Tibial artery (tissue), 4 donors: ENCODE data around the gene MRPL22.
"Not testable (repeated sequence)": the region's sequence is repeated elsewhere in the genome, so short reads cannot be mapped to it uniquely, and the experiment has no call there.

ENCODE experiments used
- DNase-seq, 2 donors: peaks; one replicate each; pipeline ENCODE4 v3.0.0-alpha.2; 2019
- H3K27ac ChIP-seq, 2 donors: fragments of 200-600 bp; sonication (generic) in 1 of 2; 1 replicate in 1 of 2; 2 replicates in 1 of 2; pipeline ENCODE4 v1.5.1; 2018 to 2019; ENCODE audit warnings: mild to moderate bottlenecking in 1 of 2
- H3K27me3 ChIP-seq, 2 donors: fragments of 200-600 bp; sonication (generic) in 1 of 2; one replicate each; pipeline versions ENCODE4 v1.5.1 to v1.6.0; 2016 to 2019
- H3K36me3 ChIP-seq, 3 donors: fragments of 200-600 bp; sonication (generic) in 2 of 3; one replicate each; pipeline ENCODE4 v1.5.1; 2016 to 2019; ENCODE audit warnings: mild to moderate bottlenecking in 2 of 3
- H3K4me1 ChIP-seq, 4 donors: fragments of 200-600 bp; sonication (generic) in 2 of 4; 1 replicate in 3 of 4; 2 replicates in 1 of 4; pipeline ENCODE4 v1.5.1; 2016 to 2019
- H3K4me3 ChIP-seq, 2 donors: fragments of 200-600 bp; sonication (generic) in 1 of 2; 1 replicate in 1 of 2; 2 replicates in 1 of 2; pipeline ENCODE4 v1.5.1; 2018 to 2019; ENCODE audit warnings: mild to moderate bottlenecking in 2 of 2
- H3K9me3 ChIP-seq, 3 donors: fragments of 200-600 bp; sonication (generic) in 1 of 3; one replicate each; pipeline ENCODE4 v1.5.1; 2016 to 2019
- CTCF ChIP-seq, 2 experiments: fragments of 200-600 bp in 1 of 2; fragments of 450-650 bp in 1 of 2; IDR thresholded peaks; one replicate each; pipeline ENCODE4 v1.5.1; 2017 to 2019; ENCODE audit warnings: antibody characterized with exemption in 2 of 2, mild to moderate bottlenecking in 1 of 2, moderate library complexity in 1 of 2
- intact Hi-C: fragments of 100-400 bp; cut with DNase I; formaldehyde crosslinking; loops from one replicate; pipeline ENCODE4 v1.15.0; 2023; ENCODE audit warnings: low total_unique reads

MRPL22 gene

GRCh38 chr5:154901913-154902312 lies 39.0 kb upstream of the MRPL22 start:
- Histone ChIP-seq H3K27ac (no peak overlapping the region), H3K9me3 (no peaks in the 10 kb centered on the region), H3K4me3 (no peak overlapping the region), H3K4me1 (no peaks in the 10 kb centered on the region), H3K27me3 (no peaks in the 10 kb centered on the region), H3K36me3 (peaks cover 58 to 97% (median 95%) of the 10 kb centered on the region in 3 donors)
- no peak for TF ChIP-seq CTCF (IDR thresholded peaks at IDR 0.05)
- DNase-seq: no peak
- intact Hi-C loops: no loop called here

- H3K9me3 ChIP-seq, intact Hi-C loops, H3K27me3 ChIP-seq, H3K27ac ChIP-seq, H3K4me1 ChIP-seq, DNase-seq, H3K4me3 ChIP-seq: not testable (repeated sequence)
- peaks cover 40 to 97% (median 86%) of the 10 kb centered on the region in 3 donors for H3K36me3 ChIP-seq
Measured at GRCh38 chr5:154905601-154906000, 35.3 kb upstream of the MRPL22 start.

DNA sequence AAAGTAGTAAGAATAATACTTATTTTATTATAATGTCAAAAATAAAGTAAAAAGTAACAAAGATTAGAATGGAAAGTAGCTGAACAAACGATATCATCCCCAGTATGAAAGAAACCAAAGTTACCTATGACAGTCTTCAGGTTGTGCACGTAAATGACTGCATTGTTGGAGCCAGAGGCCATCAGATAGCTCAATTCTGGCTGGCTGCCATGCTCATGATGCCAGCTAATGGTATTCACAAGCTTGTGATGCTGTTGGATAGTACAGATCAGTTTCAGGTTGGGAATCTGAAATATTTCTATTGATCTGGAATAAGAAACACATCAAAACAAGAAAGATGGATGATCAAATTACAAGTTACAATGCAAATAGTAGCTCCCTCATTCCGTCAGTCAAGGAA lies 24.0 kb upstream of the MRPL22 start:
- H3K9me3 ChIP-seq: no peaks in the 10 kb centered on the region
- DNase-seq: no peak
- H3K27me3 ChIP-seq: no peaks in the 10 kb centered on the region
- peaks cover 63 to 97% (median 76%) of the 10 kb centered on the region in 3 donors for H3K36me3 ChIP-seq
- no peaks in the 10 kb centered on the region for H3K4me1 ChIP-seq
- no peak overlapping the region for H3K27ac ChIP-seq
- no peak overlapping the region for H3K4me3 ChIP-seq
- intact Hi-C loops: no loop called here
- no peak for TF ChIP-seq CTCF (IDR thresholded peaks at IDR 0.05)

DNA sequence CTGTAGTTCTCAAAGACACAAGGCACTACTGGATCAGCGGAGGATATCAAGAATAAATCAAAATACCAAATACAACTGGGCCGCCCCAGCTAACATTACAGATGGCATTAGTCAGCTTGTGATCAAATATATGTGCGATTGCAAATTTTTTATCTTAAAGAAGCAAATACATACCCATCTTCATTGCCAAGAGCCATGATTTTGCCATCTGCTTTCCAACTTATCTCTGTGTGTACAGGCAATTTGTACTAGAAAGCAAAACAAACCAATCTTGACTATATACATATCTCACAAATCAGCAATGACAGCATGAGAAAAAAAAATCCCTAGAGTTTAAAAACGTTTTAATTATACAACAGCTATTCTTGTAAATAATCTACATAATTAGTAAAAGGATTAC lies 23.1 kb upstream of the MRPL22 start:
- Histone ChIP-seq H3K9me3 (no peaks in the 10 kb centered on the region), H3K4me3 (no peak overlapping the region), H3K27me3 (no peaks in the 10 kb centered on the region), H3K4me1 (no peaks in the 10 kb centered on the region), H3K36me3 (peaks cover 59 to 95% (median 72%) of the 10 kb centered on the region in 3 donors), H3K27ac (no peak overlapping the region)
- no peak for DNase-seq
- intact Hi-C loops: no loop called here
- no peak for TF ChIP-seq CTCF (IDR thresholded peaks at IDR 0.05)

DNA sequence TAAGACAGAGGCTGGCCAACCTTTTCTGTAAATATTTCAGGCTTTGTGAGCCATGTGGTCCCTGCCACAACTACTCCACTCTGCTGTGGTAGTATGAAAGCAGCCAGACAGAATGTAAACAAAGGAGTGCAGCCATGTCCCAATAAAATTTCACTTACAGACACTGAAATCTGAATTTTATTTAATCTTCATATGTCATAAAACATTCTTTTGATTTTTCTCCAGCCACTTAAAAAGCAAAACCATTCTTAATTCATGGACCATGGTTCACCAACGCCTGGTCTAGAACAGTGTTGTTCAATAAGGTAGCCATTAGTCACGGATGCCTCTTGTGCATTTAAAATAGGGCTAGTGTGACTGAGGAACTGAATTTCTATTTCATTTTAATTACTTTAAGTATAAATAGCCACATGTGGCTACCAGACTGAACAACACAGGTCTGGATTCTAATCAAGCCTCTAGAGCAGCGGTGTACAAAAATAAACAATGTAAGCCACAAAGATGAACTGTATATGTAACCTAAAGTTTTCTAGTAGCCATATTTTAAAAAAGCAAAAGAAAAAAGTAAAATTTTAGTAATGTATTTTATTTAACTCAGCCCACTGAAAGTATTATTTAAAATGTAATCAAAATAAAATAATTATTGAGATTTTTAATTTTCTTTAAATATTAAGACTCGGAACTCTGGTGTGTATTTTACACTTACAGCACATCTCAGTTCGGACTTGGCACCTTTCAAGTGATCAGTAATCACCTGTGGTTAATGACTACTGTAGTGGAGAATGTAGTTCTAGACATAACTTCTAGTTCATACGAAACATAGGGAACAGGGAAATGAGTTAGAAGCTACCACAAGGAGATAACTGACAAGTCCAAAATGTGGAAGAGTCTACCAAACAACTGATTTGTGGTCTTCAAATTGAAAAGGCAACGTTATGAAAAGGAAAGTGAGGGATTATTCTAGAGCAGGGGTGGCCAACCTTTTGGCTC lies 17.1 kb upstream of the MRPL22 start:
- H3K4me3 ChIP-seq: no peak overlapping the region
- H3K36me3 ChIP-seq: peaks cover 73 to 97% (median 83%) of the 10 kb centered on the region in 3 donors
- H3K9me3 ChIP-seq: no peaks in the 10 kb centered on the region
- TF ChIP-seq CTCF (IDR thresholded peaks at IDR 0.05): no peak
- no peak for DNase-seq
- H3K4me1 ChIP-seq: no peaks in the 10 kb centered on the region
- no peak overlapping the region for H3K27ac ChIP-seq
- intact Hi-C loops: no loop called here
- no peaks in the 10 kb centered on the region for H3K27me3 ChIP-seq

- DNase-seq: no peak
- no peak for TF ChIP-seq CTCF (IDR thresholded peaks at IDR 0.05)
- H3K36me3 ChIP-seq: peaks cover 12 to 53% (median 18%) of the 10 kb centered on the region in 3 donors
- H3K4me3 ChIP-seq: no peak overlapping the region
- H3K9me3 ChIP-seq: no peaks in the 10 kb centered on the region
- H3K27me3 ChIP-seq: no peaks in the 10 kb centered on the region
- intact Hi-C loops: no loop called here
- peaks cover 0 to 17% (median 13%) of the 10 kb centered on the region in 4 donors for H3K4me1 ChIP-seq
- H3K27ac ChIP-seq: no peak overlapping the region
Measured at GRCh38 chr5:154933537-154933936, 7.3 kb upstream of the MRPL22 start.
